Endothelial cell (in vitro differentiated cells): Measurements from ENCODE around the gene OGFR. TPM values are rescaled to one million over a fixed set of nuclear protein-coding genes. Genes with fewer than 3 reads are reported as not detected.

ENCODE experiments used
- DNase-seq: peaks from one replicate; pipeline ENCODE4 v3.0.0; 2021; ENCODE audit warnings: low spot score
- H3K27ac Mint-ChIP-seq: one replicate; pipeline ENCODE4 v1.8.0; 2021; ENCODE audit warnings: mixed read lengths, inconsistent platforms; ENCODE audit not compliant: unreplicated experiment
- H3K27me3 Mint-ChIP-seq: one replicate; pipeline ENCODE4 v1.8.0; 2021; ENCODE audit warnings: mild to moderate bottlenecking, moderate library complexity, mixed read lengths, inconsistent platforms; ENCODE audit not compliant: unreplicated experiment
- H3K36me3 Mint-ChIP-seq: one replicate; pipeline ENCODE4 v1.8.0; 2021; ENCODE audit warnings: mild to moderate bottlenecking, low read depth, mixed read lengths, inconsistent platforms; ENCODE audit not compliant: unreplicated experiment
- H3K4me1 Mint-ChIP-seq: one replicate; pipeline ENCODE4 v1.8.0; 2021; ENCODE audit warnings: mild to moderate bottlenecking, mixed read lengths, inconsistent platforms; ENCODE audit not compliant: unreplicated experiment
- H3K4me3 Mint-ChIP-seq: one replicate; pipeline ENCODE4 v1.8.0; 2021; ENCODE audit warnings: mild to moderate bottlenecking, mixed read lengths, inconsistent platforms; ENCODE audit not compliant: unreplicated experiment
- H3K9me3 Mint-ChIP-seq: one replicate; pipeline ENCODE4 v1.8.0; 2021; ENCODE audit warnings: mixed read lengths, inconsistent platforms; ENCODE audit not compliant: unreplicated experiment
- CTCF ChIP-seq: fragments of 200-600 bp; sonication (generic); IDR thresholded peaks from one replicate; pipeline ENCODE4 v1.5.0; 2021; ENCODE audit warnings: antibody characterized with exemption; ENCODE audit not compliant: unreplicated experiment
- total RNA-seq: library from RNA; stranded (reverse); fragmentation: NEBNext Ultra II Directional; extraction: Animal tissue kit (Norgen Biotek cat#: 25700); gene quantifications from one replicate; pipeline ENCODE4 v1.2.1, GENCODE V29; 2021; ENCODE audit not compliant: unreplicated experiment

The OGFR gene
- total RNA-seq, 1 donor from 2014 or later, result 27.6 TPM

- peaks cover 6% of the 10 kb centered on the region for H3K36me3 Mint-ChIP-seq
- no peak for DNase-seq
- H3K9me3 Mint-ChIP-seq, result no peaks in the 10 kb centered on the region
- no peak for TF ChIP-seq CTCF
- H3K4me3 Mint-ChIP-seq, result no peak overlapping the region
- H3K27me3 Mint-ChIP-seq, result peaks cover 12% of the 10 kb centered on the region
- peaks cover 4% of the 10 kb centered on the region for H3K4me1 Mint-ChIP-seq
- H3K27ac Mint-ChIP-seq, result no peak overlapping the region
These were observed 31.4 kb upstream of the OGFR start for GRCh38 chr20:62772990-62773844.

GRCh38 chr20:62773845-62774714 is 30.6 kb upstream of the OGFR start:
- peaks cover 4% of the 10 kb centered on the region for H3K4me1 Mint-ChIP-seq
- H3K9me3 Mint-ChIP-seq, result no peaks in the 10 kb centered on the region
- peaks cover 6% of the 10 kb centered on the region for H3K36me3 Mint-ChIP-seq
- peaks cover 12% of the 10 kb centered on the region for H3K27me3 Mint-ChIP-seq
- no peak overlapping the region for H3K4me3 Mint-ChIP-seq
- no peak for DNase-seq
- H3K27ac Mint-ChIP-seq, result no peak overlapping the region
- TF ChIP-seq CTCF, result no peak

GRCh38 chr20:62774762-62775161 is 29.9 kb upstream of the OGFR start:
- peaks cover 4% of the 10 kb centered on the region for H3K4me1 Mint-ChIP-seq
- no peak for TF ChIP-seq CTCF
- H3K9me3 Mint-ChIP-seq, result no peaks in the 10 kb centered on the region
- H3K27ac Mint-ChIP-seq, result no peak overlapping the region
- H3K36me3 Mint-ChIP-seq, result peaks cover 6% of the 10 kb centered on the region
- no peak overlapping the region for H3K4me3 Mint-ChIP-seq
- DNase-seq, result no peak
- H3K27me3 Mint-ChIP-seq, result peaks cover 9% of the 10 kb centered on the region

GRCh38 chr20:62775206-62775605 is 29.4 kb upstream of the OGFR start:
- Mint-ChIP-seq H3K9me3 (no peaks in the 10 kb centered on the region), H3K36me3 (peaks cover 6% of the 10 kb centered on the region), H3K27ac (no peak overlapping the region), H3K4me3 (no peak overlapping the region), H3K27me3 (peaks cover 9% of the 10 kb centered on the region), H3K4me1 (peaks cover 4% of the 10 kb centered on the region)
- DNase-seq, result no peak
- no peak for TF ChIP-seq CTCF
